ENCODE measurements around the gene PDZRN4.

DNA sequence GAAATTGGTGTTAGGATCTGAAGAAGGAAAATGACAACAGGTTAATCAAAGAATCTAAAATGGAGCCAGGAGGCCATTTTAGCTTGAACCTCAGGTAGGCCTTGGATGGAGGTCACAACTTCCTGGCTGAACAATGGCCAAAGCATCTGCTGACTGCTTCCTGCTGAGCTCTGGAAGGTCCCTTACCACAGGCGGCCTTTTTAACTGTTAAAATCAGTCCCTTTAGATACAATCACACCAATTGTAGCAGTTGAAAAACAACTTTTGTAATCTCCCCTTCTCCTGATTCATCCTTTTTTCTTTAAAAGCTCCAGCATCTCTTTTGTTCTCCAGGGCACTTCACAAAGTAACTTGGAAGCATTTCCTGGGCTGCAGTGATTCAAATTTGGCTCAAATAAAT, 388.8 kb downstream of the PDZRN4 start:
- TF ChIP-seq LEF1 (IDR thresholded peaks at IDR 0.05; ENCODE audit: borderline replicate concordance) (no peak), ELF4 (IDR thresholded peaks at IDR 0.05) (no peak), BHLHE40 (IDR thresholded peaks at IDR 0.05; ENCODE audit: borderline replicate concordance) (no peak), SUZ12 (IDR thresholded peaks at IDR 0.05) (no peak), TARDBP (IDR thresholded peaks at IDR 0.05) (no peak), FOXK2 (IDR thresholded peaks at IDR 0.05) (no peak)

Data from HEK293T (cell line).